ENCODE results near the gene CASP10. TPM values are rescaled to one million over a fixed set of nuclear protein-coding genes. Genes with fewer than 3 reads are reported as not detected.

Gene CASP10
- total and polyA plus RNA-seq, 2 of the 4 experiments (the other 2 are of a cell fraction): 0.12 to 0.90 TPM

DNA sequence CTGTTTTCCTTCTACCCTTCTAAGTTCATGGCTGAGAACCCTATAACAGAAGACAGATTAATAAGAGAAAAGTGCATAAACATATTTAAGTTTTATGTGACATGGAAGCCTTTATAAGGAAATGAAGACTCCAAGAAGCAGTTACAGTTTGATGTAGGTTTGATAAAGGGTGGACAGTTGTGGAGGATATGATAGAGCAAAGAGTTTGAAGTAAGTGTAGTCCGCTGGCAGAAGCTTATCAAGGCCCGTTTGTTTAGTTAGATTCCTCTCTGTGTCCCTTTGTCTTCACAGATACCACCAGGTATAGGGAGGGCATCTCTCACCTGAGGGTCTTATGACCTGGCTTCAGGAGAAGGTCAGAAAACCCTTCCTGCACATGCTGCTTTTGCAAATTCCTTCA is 66.9 kb downstream of the CASP10 start:
- Histone ChIP-seq H3K56ac (ENCODE audit: extremely low read depth, insufficient read depth, low read length) (no peak overlapping the region), H3K36me3 (ENCODE audit: control insufficient read depth, insufficient read depth, low read length) (no peaks in the 10 kb centered on the region), H3K9ac (ENCODE audit: low read depth, low read length) (no peak overlapping the region), H3K23ac (ENCODE audit: low read depth, low read length) (no peak overlapping the region), H3K79me1 (ENCODE audit: low read depth in 1 of 2, low read length in 2 of 2) (no peaks in the 10 kb centered on the region), H3K4me3 (ENCODE audit: insufficient read depth, low read depth, low read length) (no peak overlapping the region), H2BK15ac (ENCODE audit: low read depth, low read length) (no peak overlapping the region), H3K18ac (ENCODE audit: low read depth, low read length) (no peak overlapping the region), H3K4me2 (ENCODE audit: low read depth, low read length) (no peak overlapping the region), H3K27me3 (ENCODE audit: control insufficient read depth, insufficient read depth, low read length) (no peaks in the 10 kb centered on the region), H4K20me1 (ENCODE audit: insufficient read depth, low read length) (no peaks in the 10 kb centered on the region), H4K8ac (ENCODE audit: low read depth in 2 of 2, low read length in 2 of 2) (no peak overlapping the region), H3K4me1 (ENCODE audit: control insufficient read depth, insufficient read depth, low read length) (peaks cover 5% of the 10 kb centered on the region; the same call in 1 of the 2 replicates), H3K27ac (ENCODE audit: insufficient read depth, low read length) (no peak overlapping the region), H3K14ac (replicated peaks; ENCODE audit: low read depth, low read length) (no peak overlapping the region), H2AK5ac (ENCODE audit: low read depth, low read length) (no peak overlapping the region), H2BK5ac (ENCODE audit: low read depth, low read length, poor library complexity, severe bottlenecking) (no peak overlapping the region), H2BK20ac (ENCODE audit: low read depth, low read length) (no peak overlapping the region), H3K4ac (ENCODE audit: low read depth, low read length) (no peak overlapping the region), H2BK120ac (ENCODE audit: low read depth, low read length) (no peak overlapping the region), H2AFZ (replicated peaks; ENCODE audit: low read length, poor library complexity) (no peak overlapping the region), H3K9me1 (ENCODE audit: insufficient read depth, low read length) (peaks cover 3% of the 10 kb centered on the region; the same call in 1 of the 2 replicates), H4K91ac (ENCODE audit: insufficient read depth, low read depth, low read length) (no peak overlapping the region), H3K9me3 (ENCODE audit: control insufficient read depth, insufficient read depth, low read length) (peaks cover 4% of the 10 kb centered on the region), H4K5ac (ENCODE audit: low read depth, low read length) (no peak overlapping the region), H2AK9ac (replicated peaks; ENCODE audit: low read depth, low read length, poor library complexity) (no peak overlapping the region)
- TF ChIP-seq POLR2A (IDR thresholded peaks at IDR 0.05; ENCODE audit: low read depth, low read length) (no peak), RAD21 (IDR thresholded peaks at IDR 0.05; ENCODE audit: low read length) (no peak), NFE2L2 (IDR thresholded peaks at IDR 0.05; ENCODE audit: low read depth, low read length) (no peak), FOS (IDR thresholded peaks at IDR 0.05; ENCODE audit: low read depth, low read length) (no peak), CHD1 (IDR thresholded peaks at IDR 0.05; ENCODE audit: low read depth, low read length) (no peak), RFX5 (IDR thresholded peaks at IDR 0.05; ENCODE audit: low read depth, low read length) (no peak), MAFK (IDR thresholded peaks at IDR 0.05; ENCODE audit: low read depth, low read length) (no peak), MAZ (IDR thresholded peaks at IDR 0.05; ENCODE audit: borderline replicate concordance, low read depth, low read length) (no peak), RCOR1 (IDR thresholded peaks at IDR 0.05; ENCODE audit: insufficient replicate concordance, low read length) (no peak), BHLHE40 (IDR thresholded peaks at IDR 0.05; ENCODE audit: low read depth, low read length) (no peak), MXI1 (IDR thresholded peaks at IDR 0.05; ENCODE audit: borderline replicate concordance, low read depth, low read length) (no peak), SMC3 (IDR thresholded peaks at IDR 0.05; ENCODE audit: low read depth, low read length) (no peak), CEBPB (IDR thresholded peaks at IDR 0.05; ENCODE audit: low read depth, low read length) (no peak)
- TF ChIP-seq, protein P1, sequence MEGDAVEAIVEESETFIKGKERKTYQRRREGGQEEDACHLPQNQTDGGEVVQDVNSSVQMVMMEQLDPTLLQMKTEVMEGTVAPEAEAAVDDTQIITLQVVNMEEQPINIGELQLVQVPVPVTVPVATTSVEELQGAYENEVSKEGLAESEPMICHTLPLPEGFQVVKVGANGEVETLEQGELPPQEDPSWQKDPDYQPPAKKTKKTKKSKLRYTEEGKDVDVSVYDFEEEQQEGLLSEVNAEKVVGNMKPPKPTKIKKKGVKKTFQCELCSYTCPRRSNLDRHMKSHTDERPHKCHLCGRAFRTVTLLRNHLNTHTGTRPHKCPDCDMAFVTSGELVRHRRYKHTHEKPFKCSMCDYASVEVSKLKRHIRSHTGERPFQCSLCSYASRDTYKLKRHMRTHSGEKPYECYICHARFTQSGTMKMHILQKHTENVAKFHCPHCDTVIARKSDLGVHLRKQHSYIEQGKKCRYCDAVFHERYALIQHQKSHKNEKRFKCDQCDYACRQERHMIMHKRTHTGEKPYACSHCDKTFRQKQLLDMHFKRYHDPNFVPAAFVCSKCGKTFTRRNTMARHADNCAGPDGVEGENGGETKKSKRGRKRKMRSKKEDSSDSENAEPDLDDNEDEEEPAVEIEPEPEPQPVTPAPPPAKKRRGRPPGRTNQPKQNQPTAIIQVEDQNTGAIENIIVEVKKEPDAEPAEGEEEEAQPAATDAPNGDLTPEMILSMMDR (conservative IDR thresholded peaks at IDR 0.05; ENCODE audit: low read depth, low read length): no peak
- TF ChIP-seq, protein P2, sequence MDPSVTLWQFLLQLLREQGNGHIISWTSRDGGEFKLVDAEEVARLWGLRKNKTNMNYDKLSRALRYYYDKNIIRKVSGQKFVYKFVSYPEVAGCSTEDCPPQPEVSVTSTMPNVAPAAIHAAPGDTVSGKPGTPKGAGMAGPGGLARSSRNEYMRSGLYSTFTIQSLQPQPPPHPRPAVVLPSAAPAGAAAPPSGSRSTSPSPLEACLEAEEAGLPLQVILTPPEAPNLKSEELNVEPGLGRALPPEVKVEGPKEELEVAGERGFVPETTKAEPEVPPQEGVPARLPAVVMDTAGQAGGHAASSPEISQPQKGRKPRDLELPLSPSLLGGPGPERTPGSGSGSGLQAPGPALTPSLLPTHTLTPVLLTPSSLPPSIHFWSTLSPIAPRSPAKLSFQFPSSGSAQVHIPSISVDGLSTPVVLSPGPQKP (IDR thresholded peaks at IDR 0.05; ENCODE audit: borderline replicate concordance, low read depth, low read length): no peak
- TF ChIP-seq, protein P3, sequence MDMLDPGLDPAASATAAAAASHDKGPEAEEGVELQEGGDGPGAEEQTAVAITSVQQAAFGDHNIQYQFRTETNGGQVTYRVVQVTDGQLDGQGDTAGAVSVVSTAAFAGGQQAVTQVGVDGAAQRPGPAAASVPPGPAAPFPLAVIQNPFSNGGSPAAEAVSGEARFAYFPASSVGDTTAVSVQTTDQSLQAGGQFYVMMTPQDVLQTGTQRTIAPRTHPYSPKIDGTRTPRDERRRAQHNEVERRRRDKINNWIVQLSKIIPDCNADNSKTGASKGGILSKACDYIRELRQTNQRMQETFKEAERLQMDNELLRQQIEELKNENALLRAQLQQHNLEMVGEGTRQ (IDR thresholded peaks at IDR 0.05; ENCODE audit: low read depth, low read length): no peak
- intact Hi-C loops (cut with micrococcal nuclease) (no loop called here), dilution Hi-C loops (cut with HindIII; ENCODE audit: low sequenced_read_pairs, unreplicated experiment) (no loop called here), in situ Hi-C loops (cut with MboI; ENCODE audit: low sequenced_read_pairs) (loop anchor here (5.0 to 25.0 kb wide), 2 partner anchors 112 to 362 kb away; a partner anchor contains a TSS)
- no CpG with 5 or more reads among the region's 2 CpGs for WGBS, 2 experiments (ENCODE audit: extremely low coverage in 2 of 2, insufficient read length in 1 of 2)
- BruUV-seq (replicated peaks): no TSS peak
- ATAC-seq (ENCODE audit: low read depth) (no peak), DNase-seq (no peak)
- ChIA-PET CTCF (no interaction called here), POLR2A (ENCODE audit: unreplicated experiment) (no interaction called here)

Measured in IMR-90 (cell line).